ENCODE data around the gene GALR3. TPM values are rescaled to one million over a fixed set of nuclear protein-coding genes. Genes with fewer than 3 reads are reported as not detected.

Gene GALR3
- total RNA-seq, 2 donors from 2014 or later: 0.29 TPM; not detected in 1

GRCh38 chr22:37806409-37807333, 16.5 kb upstream of the GALR3 start:
- Mint-ChIP-seq H3K4me3 (peak overlapping the region; percentile 88 to 95), H3K27me3 (ENCODE audit: low read depth) (peaks cover 38% of the 10 kb centered on the region), H3K9me3 (no peaks in the 10 kb centered on the region), H3K27ac (no peak overlapping the region), H3K4me1 (ENCODE audit: low read depth) (peaks cover 42% of the 10 kb centered on the region), H3K36me3 (ENCODE audit: insufficient read depth in 2 of 2) (peaks cover 0 to 4% of the 10 kb centered on the region in 2 donors)
- ATAC-seq (replicated peaks in 1 of 2): no peak
- peak in 1 of 2 donors; percentile 15 for DNase-seq

GRCh38 chr22:37807410-37808293, 15.5 kb upstream of the GALR3 start, which contains the start of gene GCAT:
Gene GCAT, plus strand, starts transcription at chr22:37807934. Its CDS starts 34 bp downstream, at chr22:37807968.
- H3K4me1 Mint-ChIP-seq (ENCODE audit: low read depth): peaks cover 41% of the 10 kb centered on the region
- H3K9me3 Mint-ChIP-seq: no peaks in the 10 kb centered on the region
- H3K27ac Mint-ChIP-seq: no peak within 1 kb of the TSS
- H3K36me3 Mint-ChIP-seq (ENCODE audit: insufficient read depth in 2 of 2): peaks cover 0 to 4% of the 10 kb centered on the region in 2 donors
- DNase-seq (peak; percentile 91 to 93), ATAC-seq (replicated peaks in 1 of 2) (peak; percentile 92 to 97)
- H3K27me3 Mint-ChIP-seq (ENCODE audit: low read depth): peaks cover 37% of the 10 kb centered on the region
- peak within 1 kb of the TSS; percentile 88 to 95 for H3K4me3 Mint-ChIP-seq

- DNase-seq (no peak), ATAC-seq (replicated peaks in 1 of 2) (peak in 1 of 2 donors; percentile 1)
- peaks cover 31% of the 10 kb centered on the region for H3K27me3 Mint-ChIP-seq (ENCODE audit: low read depth)
- H3K4me3 Mint-ChIP-seq: peak overlapping the region; percentile 88 to 95
- H3K4me1 Mint-ChIP-seq (ENCODE audit: low read depth): peaks cover 35% of the 10 kb centered on the region
- H3K27ac Mint-ChIP-seq: no peak overlapping the region
- H3K36me3 Mint-ChIP-seq (ENCODE audit: insufficient read depth in 2 of 2): peaks cover 0 to 2% of the 10 kb centered on the region in 2 donors
- no peaks in the 10 kb centered on the region for H3K9me3 Mint-ChIP-seq
Observed at GRCh38 chr22:37808294-37808657, 14.9 kb upstream of the GALR3 start.

- Mint-ChIP-seq H3K9me3 (no peaks in the 10 kb centered on the region), H3K27ac (no peak overlapping the region), H3K4me1 (ENCODE audit: low read depth) (peaks cover 33% of the 10 kb centered on the region), H3K36me3 (ENCODE audit: insufficient read depth in 2 of 2) (peaks cover 0 to 2% of the 10 kb centered on the region in 2 donors), H3K27me3 (ENCODE audit: low read depth) (peaks cover 21% of the 10 kb centered on the region), H3K4me3 (no peak overlapping the region)
- DNase-seq: no peak
- no peak for ATAC-seq (replicated peaks in 1 of 2)
Observed at GRCh38 chr22:37809672-37810333, 13.4 kb upstream of the GALR3 start.

- no peak for DNase-seq
- ATAC-seq (replicated peaks in 1 of 2): no peak
- Mint-ChIP-seq H3K9me3 (no peaks in the 10 kb centered on the region), H3K4me3 (no peak overlapping the region), H3K36me3 (ENCODE audit: insufficient read depth in 2 of 2) (no peaks in the 10 kb centered on the region), H3K4me1 (ENCODE audit: low read depth) (peaks cover 16% of the 10 kb centered on the region), H3K27ac (no peak overlapping the region), H3K27me3 (ENCODE audit: low read depth) (peaks cover 5% of the 10 kb centered on the region)
Observed at GRCh38 chr22:37811867-37812266, 11.3 kb upstream of the GALR3 start.

- Mint-ChIP-seq H3K4me3 (no peak overlapping the region), H3K4me1 (ENCODE audit: low read depth) (peaks cover 7% of the 10 kb centered on the region), H3K36me3 (ENCODE audit: insufficient read depth in 2 of 2) (no peaks in the 10 kb centered on the region), H3K9me3 (no peaks in the 10 kb centered on the region), H3K27ac (no peak overlapping the region), H3K27me3 (ENCODE audit: low read depth) (no peaks in the 10 kb centered on the region)
- no peak for DNase-seq
- ATAC-seq (replicated peaks in 1 of 2): no peak
Observed at GRCh38 chr22:37812869-37813678, 10.1 kb upstream of the GALR3 start.

GRCh38 chr22:37815593-37815992, 7.6 kb upstream of the GALR3 start:
- Mint-ChIP-seq H3K36me3 (ENCODE audit: insufficient read depth in 2 of 2) (no peaks in the 10 kb centered on the region), H3K4me1 (ENCODE audit: low read depth) (peaks cover 6% of the 10 kb centered on the region), H3K4me3 (no peak overlapping the region), H3K9me3 (no peaks in the 10 kb centered on the region), H3K27ac (no peak overlapping the region), H3K27me3 (ENCODE audit: low read depth) (peaks cover 16% of the 10 kb centered on the region)
- DNase-seq (no peak), ATAC-seq (replicated peaks in 1 of 2) (no peak)

- Mint-ChIP-seq H3K36me3 (ENCODE audit: insufficient read depth in 2 of 2) (no peaks in the 10 kb centered on the region), H3K4me1 (ENCODE audit: low read depth) (peaks cover 6% of the 10 kb centered on the region), H3K27ac (no peak overlapping the region), H3K9me3 (no peaks in the 10 kb centered on the region), H3K27me3 (ENCODE audit: low read depth) (peaks cover 22% of the 10 kb centered on the region), H3K4me3 (no peak overlapping the region)
- ATAC-seq (replicated peaks in 1 of 2) (no peak), DNase-seq (no peak)
Observed at GRCh38 chr22:37816543-37817180, 6.5 kb upstream of the GALR3 start.

- ATAC-seq (replicated peaks in 1 of 2) (peak; percentile 82), DNase-seq (peak; percentile 84 to 91)
- Mint-ChIP-seq H3K4me3 (peak overlapping the region; percentile 51 to 67), H3K27me3 (ENCODE audit: low read depth) (peaks cover 26% of the 10 kb centered on the region), H3K9me3 (no peaks in the 10 kb centered on the region), H3K36me3 (ENCODE audit: insufficient read depth in 2 of 2) (no peaks in the 10 kb centered on the region), H3K27ac (no peak overlapping the region), H3K4me1 (ENCODE audit: low read depth) (peaks cover 6% of the 10 kb centered on the region)
Observed at GRCh38 chr22:37817705-37818408, 5.3 kb upstream of the GALR3 start.

GRCh38 chr22:37818409-37819104, 4.6 kb upstream of the GALR3 start:
- no peak overlapping the region for H3K27ac Mint-ChIP-seq
- peak overlapping the region; percentile 67 to 69 for H3K4me3 Mint-ChIP-seq
- DNase-seq: peak; percentile 73 to 81
- no peaks in the 10 kb centered on the region for H3K9me3 Mint-ChIP-seq
- H3K36me3 Mint-ChIP-seq (ENCODE audit: insufficient read depth in 2 of 2): no peaks in the 10 kb centered on the region
- peaks cover 6% of the 10 kb centered on the region for H3K4me1 Mint-ChIP-seq (ENCODE audit: low read depth)
- ATAC-seq (replicated peaks in 1 of 2): peak; percentile 80 to 84
- peaks cover 33% of the 10 kb centered on the region for H3K27me3 Mint-ChIP-seq (ENCODE audit: low read depth)

GRCh38 chr22:37819105-37819433, 4.1 kb upstream of the GALR3 start:
- H3K36me3 Mint-ChIP-seq (ENCODE audit: insufficient read depth in 2 of 2): no peaks in the 10 kb centered on the region
- DNase-seq (no peak), ATAC-seq (replicated peaks in 1 of 2) (no peak)
- no peaks in the 10 kb centered on the region for H3K9me3 Mint-ChIP-seq
- peaks cover 6% of the 10 kb centered on the region for H3K4me1 Mint-ChIP-seq (ENCODE audit: low read depth)
- no peak overlapping the region for H3K27ac Mint-ChIP-seq
- H3K4me3 Mint-ChIP-seq: peak overlapping the region; percentile 67 to 69
- peaks cover 38% of the 10 kb centered on the region for H3K27me3 Mint-ChIP-seq (ENCODE audit: low read depth)

All from activated T-cell treated with anti-CD3 and anti-CD28 coated beads, Interleukin-2, amount 50 U/mL, for 72 hours (primary cell).